Gastrocnemius medialis (tissue), 4 donors: ENCODE measurements around the gene TRMT11.

Experiments
- POLR2A ChIP-seq, 2 donors: fragments of 450-650 bp; IDR thresholded peaks; one replicate each; pipeline ENCODE4 v1.6.1; 2017; ENCODE audit warnings: antibody characterized with exemption in 2 of 2, mild to moderate bottlenecking in 2 of 2, moderate library complexity in 2 of 2
- TF ChIP-seq, protein P1 (sequence below), 5 experiments: fragments of 450-650 bp in 3 of 5; fragments of 200-600 bp in 2 of 5; sonication (generic) in 2 of 5; IDR thresholded peaks in 4 of 5; conservative IDR thresholded peaks in 1 of 5; 1 replicate in 4 of 5; 2 replicates in 1 of 5; pipeline ENCODE4 v1.5.1; 2016 to 2019; ENCODE audit warnings: antibody characterized with exemption in 5 of 5, mild to moderate bottlenecking in 3 of 5, moderate library complexity in 3 of 5

GRCh38 chr6:125957391-125957693 lies 29.0 kb upstream of the TRMT11 start:
- TF ChIP-seq, protein P1, sequence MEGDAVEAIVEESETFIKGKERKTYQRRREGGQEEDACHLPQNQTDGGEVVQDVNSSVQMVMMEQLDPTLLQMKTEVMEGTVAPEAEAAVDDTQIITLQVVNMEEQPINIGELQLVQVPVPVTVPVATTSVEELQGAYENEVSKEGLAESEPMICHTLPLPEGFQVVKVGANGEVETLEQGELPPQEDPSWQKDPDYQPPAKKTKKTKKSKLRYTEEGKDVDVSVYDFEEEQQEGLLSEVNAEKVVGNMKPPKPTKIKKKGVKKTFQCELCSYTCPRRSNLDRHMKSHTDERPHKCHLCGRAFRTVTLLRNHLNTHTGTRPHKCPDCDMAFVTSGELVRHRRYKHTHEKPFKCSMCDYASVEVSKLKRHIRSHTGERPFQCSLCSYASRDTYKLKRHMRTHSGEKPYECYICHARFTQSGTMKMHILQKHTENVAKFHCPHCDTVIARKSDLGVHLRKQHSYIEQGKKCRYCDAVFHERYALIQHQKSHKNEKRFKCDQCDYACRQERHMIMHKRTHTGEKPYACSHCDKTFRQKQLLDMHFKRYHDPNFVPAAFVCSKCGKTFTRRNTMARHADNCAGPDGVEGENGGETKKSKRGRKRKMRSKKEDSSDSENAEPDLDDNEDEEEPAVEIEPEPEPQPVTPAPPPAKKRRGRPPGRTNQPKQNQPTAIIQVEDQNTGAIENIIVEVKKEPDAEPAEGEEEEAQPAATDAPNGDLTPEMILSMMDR (IDR thresholded peaks at IDR 0.05 in 4 of 5, conservative IDR thresholded peaks at IDR 0.05 in 1 of 5) = no peak
- no peak for TF ChIP-seq POLR2A (IDR thresholded peaks at IDR 0.05)
